Stimulated activated CD4-positive, alpha-beta T cell treated with anti-CD3 and anti-CD28 coated beads, Interleukin-1b, Interleukin-23, amount 100 ng/mL, for 24 hours (primary cell): Measurements from ENCODE around the gene FGF22.

Experiments
- DNase-seq, 4 experiments: peaks; one replicate each; pipeline ENCODE4 v3.0.0-alpha.2; 2020; ENCODE audit warnings: low read depth in 4 of 4, low spot score in 1 of 4

FGF22 gene

DNA sequence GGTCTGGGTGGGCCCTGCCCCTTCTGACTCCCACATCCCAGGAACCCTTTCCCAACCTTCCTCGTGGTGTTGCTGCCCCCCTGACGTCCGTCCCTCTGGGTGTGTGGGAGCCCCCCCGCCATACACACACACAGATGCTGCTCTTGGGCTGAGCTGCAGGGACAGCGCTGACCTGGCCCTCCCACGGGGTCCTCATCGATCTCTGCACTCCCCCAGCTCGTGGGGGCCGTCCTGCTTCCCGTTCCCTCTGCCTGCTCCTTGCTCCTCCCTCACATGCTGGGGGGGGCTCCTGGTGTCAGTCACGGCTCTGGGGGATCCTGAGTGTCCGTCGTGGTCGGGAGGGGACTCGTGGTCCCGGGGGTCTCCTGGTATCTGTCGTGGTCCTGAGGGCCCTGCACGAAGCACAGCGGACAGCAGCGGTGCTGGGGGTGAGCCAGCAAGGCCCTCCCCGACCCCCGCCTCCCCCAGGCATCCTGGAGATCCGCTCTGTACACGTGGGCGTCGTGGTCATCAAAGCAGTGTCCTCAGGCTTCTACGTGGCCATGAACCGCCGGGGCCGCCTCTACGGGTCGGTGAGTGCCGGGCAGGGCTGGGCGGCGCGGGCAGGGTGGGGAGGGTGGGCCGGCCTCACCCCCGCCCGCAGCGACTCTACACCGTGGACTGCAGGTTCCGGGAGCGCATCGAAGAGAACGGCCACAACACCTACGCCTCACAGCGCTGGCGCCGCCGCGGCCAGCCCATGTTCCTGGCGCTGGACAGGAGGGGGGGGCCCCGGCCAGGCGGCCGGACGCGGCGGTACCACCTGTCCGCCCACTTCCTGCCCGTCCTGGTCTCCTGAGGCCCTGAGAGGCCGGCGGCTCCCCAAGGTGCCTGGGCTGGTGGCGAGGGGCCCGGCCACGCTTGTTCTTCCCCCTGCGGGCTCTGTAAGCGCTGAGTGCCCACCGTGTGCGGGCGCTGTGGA lies 3.4 kb downstream of the FGF22 start:
- DNase-seq: no peak

DNA sequence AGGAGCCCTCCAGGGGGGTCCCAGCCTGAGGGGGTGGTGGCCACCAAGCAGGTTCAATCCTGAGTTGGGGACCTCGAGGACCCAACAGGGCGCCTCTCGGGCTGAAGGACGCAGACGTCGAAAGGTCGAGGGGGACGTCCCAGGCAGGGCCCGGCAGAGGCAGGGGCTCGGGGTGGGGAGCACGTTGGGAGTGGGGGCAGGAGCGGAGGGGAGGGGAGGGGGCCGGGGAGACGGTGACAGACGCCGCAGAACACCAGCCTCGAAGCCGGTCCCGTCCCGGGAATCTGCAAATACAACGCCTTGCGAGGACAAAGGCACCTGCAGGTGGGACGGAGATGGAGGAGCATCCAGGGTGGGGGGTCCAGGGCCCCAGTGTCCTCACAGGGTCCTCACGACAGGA lies 4.1 kb downstream of the FGF22 start:
- DNase-seq: no peak

DNA sequence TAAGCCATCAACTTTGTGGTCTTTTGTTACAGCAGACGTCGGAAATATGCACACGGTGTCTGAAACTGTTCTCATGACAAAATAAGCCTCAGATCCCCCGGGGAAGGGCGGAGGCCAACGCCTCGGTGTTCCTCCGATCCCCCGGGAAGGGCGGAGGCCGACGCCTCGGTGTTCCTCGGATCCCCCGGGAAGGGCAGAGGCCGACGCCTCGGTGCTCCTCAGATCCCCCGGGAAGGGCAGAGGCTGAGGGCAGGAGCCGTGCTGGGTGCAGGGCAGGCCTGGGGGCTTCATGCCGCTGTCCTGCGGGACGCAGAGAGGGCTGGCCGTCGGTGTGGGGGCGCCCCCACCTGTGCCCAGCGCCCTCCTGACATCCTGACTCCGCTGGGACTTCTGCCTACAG lies 4.7 kb downstream of the FGF22 start:
- no peak for DNase-seq

DNA sequence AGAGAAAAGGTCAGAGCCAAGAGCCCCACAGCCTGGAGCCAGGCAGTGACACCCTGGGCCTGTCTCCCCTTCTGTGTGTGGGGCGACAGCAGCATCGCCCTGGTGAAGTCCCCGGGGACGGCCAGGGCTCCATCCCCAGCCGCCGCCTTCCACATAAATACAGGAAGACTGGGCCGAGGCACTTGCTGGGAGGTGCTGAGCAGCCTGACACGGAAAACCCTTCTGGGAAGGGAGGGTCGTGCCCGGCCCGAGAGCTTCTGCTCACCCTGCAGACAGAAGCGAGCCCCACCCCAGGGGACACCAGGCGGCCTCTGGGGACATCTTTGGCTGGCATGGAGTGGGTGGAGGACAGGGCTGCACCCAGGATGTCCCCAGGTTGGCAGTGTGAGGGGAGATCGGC lies 5.1 kb downstream of the FGF22 start:
- no peak for DNase-seq

DNA sequence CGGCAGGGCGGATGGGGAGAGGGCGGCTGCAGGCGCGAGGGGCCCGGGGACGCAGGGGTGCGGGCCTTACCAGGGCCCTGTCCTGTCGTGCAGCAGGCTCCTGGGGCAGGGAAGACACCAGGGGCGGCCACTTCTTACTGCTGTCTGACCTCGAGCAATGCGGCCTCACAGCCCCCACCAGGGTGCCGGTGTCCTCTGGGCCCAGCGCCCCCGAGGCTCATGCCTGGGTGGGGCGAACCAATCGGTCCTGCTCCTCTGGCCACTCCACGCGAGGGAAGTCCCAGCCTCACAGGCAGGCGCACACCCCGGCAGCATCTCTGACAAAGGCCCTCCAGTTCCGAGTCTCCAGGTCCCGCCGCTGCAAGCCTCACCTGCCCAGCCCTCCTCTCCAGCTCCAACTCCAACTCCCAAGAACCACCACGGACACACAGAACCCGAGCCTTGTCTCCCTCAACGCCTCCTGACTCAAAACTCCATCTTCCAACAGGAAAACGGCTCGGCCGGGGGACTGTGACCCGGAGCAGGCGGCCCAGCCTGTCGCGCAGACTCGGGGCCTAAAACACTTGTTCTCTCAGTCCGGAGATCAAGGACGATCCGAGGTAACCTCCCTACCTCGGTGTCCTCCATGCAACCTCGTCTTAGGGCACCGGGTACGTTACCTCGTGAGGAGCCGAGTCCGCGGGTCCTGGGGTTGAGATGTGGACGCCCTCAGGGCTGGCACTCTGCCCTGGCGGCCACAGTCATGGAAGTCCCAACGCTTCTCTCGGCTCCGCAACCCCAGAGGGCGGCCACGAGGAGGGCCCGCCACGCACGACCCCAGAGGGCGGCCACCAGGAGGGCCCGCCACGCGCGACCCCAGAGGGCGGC lies 6.5 kb downstream of the FGF22 start:
- no peak for DNase-seq

DNA sequence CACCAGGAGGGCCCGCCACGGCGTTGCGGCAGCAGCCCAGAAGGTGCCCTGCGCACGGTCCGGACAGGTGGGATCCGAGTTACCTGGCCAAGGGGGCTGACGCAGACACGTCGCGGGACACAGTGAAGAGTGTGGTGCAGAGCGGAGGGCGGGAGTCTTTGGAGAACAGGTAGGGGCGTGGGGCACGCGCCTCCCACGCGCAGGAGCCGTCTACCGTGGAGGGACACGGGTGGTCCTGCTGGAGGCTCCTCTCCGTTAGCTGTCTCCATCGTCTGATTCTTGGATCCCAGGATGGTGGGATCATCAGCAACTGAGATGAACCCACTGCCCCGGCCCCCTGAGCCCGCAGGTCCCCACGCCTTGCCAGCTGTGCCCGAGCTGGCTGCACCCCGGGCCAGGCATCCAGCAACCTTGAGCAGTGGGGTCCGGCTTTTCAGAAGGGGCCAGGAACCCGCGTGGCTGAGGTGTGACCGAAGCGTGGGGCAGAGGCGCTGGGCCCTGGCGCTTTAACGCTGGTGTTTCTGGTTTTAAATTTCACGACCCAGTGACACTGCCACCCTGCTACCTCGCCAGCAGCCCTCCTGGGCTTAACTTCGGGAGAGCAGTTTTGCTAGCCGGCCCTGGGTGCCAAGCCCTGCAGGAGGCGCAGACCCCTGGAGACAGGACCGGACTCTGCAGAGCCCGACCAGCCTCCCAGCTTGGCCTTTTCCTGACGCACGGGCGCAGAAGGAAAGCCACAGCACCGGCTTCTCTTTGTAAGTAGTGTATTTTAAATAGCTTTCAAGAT lies 7.3 kb downstream of the FGF22 start:
- no peak for DNase-seq

DNA sequence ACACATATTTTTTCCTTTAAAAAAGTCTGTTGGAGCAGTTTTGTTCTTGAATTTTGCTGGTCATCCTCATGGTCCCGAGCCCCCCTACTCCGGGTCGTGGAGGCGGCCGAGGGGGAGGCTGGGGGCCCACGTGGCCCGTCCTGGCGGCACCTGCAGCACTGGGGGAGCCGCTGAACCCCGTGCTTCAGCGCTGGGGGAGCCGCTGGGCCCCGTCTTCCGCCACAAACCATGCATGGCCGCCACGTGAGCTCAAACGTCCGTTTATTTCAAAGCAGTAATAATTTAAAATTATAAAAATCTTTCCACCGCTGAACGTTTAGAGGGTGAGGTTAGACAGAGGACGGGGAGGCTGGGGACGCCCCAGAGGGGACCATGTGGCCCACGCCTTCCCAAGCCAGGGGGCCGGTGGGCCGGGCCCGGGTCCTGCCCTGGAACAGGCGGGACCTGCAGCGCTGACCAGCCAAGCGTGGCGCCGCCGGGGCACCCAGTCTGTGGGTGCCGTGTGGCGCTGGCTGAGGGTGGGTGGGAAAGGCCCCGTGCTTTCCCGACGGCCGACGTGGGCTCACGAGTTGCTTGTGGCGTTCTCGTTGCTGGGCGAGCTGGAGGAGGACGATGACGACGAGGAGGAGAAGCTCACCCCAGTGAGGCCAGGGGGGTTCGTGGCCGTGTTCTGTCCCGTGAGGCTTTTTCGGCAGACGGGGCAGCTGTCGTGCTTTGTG lies 8.0 kb downstream of the FGF22 start:
- DNase-seq: no peak

DNA sequence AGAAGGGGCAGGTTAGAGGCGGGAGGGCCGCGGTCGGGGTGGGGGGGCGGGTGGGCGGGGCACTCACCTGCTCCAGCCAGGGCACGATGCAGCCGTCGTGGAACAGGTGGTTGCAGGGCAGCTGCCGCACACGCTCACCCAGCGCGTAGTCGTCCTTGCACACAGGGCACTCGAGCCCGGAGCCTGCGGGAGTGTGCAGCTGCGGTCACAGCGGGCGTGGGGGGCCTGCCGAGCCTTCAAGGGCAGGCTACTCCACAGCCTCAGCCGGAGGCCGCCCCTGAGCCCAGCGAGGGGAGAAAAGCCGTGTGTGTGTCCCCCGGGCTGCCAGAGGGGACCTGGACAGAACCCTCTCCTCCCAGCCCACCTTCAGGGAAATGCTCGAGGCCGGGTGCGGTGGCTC lies 8.6 kb downstream of the FGF22 start:
- no peak for DNase-seq

DNA sequence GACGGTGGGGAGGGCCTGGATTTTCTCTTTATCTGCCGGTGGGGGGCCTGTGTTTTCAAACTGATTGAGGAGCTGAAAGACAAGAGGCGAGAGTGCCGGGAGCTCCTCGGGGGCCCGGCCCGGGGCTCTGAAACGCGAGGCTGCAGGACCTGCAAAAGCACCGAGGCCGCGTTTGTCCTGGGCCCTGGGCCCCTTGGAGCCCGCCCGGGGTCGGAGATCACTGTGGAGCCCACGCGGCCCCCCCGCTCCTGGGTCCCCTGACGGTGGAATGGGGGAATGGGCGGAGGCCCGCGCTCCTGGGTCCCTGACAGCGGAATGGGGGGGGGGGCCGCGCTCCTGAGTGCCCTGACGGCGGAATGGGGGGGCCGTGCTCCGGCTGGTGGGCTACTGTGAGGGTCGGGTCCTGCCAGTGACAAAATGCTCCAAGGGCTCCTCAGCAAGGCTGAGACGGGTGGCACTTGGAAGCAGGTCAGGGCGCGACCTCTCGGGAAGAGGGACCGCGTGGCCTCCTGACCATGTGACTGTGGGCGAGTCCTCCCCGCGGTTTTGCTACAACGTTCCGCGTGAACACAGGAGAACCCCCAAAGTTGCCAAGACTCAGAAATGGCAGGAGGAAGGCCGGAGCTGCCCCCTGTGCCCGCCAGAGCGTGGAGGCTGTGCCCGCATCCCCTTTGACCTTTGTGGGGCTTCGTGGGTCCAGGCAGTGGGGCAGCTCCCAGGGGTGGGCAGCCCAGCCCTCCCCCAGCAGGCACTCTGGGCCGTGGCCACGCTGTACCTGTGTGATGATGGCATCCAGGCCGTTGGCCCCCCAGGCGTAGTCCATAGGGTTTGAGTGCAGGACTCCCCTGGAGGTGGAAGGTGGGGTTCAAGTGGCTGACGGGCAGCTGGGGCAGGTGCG lies 9.5 kb downstream of the FGF22 start:
- no peak for DNase-seq

DNA sequence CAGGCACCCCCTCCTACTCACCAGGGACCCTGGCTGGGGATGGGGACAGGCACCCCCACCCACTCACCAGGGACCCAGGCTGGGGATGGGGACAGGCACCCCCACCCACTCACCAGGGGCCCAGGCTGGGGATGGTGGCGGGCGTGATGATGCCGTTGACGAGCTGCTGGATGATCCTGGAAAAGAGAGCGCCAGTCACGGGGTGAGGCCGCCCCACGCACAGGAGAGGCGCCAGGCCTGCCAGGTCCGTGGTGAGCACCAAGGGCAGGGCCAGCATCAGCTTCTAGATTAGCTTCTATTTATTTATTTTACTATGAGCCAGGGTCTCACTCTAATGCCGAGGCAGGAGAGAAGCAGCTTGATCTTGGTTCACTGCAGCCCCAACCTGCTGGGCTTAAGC lies 10.4 kb downstream of the FGF22 start:
- DNase-seq: no peak

DNA sequence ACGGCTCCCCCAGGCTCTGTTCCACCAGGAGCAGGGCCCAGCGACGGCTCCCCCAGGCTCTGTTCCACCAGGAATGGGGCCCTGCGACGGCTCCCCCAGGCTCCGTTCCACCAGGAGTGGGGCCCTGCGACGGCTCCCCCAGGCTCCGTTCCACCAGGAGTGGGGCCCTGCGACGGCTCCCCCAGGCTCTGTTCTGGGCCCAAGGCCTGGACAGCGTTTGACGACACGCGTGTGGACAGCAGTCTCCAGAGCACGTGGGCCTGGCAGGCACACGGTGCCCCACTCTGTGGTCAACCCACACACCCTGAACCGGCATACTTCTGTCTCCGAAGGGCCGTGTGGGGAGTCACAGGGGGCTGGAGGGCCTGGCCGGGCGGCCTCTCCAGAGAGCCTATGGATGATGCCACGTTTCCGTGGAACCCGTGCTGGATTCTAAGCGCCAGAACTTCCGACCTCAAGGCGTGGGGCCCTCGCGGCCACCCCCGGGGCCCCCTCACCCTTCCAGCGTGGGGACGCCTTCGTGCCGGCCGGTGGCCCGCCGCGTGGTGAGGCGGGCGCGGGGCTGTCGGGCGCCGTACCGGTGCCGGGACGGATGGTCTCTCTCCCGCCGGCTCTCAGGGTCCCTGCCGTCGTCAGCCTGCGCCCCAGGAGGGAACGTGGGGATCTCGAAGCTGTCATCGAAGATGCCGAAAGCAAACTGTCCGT lies 11.6 kb downstream of the FGF22 start:
- no peak for DNase-seq

DNA sequence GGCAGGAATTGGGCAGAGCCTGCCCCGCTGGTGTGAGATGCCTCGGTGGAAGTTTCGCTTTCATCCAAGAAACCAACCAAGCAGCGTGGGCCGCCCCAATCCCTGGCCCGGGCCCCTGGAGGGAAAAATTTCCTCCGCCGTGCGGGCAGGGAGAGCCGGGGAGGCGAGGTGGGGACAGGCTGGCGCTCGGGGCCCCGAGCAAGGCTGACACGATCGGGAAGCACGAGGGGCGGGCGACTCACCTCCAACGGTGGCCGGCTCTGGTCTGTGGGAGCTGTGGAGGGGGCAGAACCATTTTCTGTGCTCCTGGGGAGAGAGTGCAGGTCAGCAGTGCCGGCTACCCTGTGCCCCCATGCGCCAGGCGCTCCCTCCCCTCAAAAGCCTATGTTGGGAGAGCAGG lies 12.3 kb downstream of the FGF22 start:
- no peak for DNase-seq

DNA sequence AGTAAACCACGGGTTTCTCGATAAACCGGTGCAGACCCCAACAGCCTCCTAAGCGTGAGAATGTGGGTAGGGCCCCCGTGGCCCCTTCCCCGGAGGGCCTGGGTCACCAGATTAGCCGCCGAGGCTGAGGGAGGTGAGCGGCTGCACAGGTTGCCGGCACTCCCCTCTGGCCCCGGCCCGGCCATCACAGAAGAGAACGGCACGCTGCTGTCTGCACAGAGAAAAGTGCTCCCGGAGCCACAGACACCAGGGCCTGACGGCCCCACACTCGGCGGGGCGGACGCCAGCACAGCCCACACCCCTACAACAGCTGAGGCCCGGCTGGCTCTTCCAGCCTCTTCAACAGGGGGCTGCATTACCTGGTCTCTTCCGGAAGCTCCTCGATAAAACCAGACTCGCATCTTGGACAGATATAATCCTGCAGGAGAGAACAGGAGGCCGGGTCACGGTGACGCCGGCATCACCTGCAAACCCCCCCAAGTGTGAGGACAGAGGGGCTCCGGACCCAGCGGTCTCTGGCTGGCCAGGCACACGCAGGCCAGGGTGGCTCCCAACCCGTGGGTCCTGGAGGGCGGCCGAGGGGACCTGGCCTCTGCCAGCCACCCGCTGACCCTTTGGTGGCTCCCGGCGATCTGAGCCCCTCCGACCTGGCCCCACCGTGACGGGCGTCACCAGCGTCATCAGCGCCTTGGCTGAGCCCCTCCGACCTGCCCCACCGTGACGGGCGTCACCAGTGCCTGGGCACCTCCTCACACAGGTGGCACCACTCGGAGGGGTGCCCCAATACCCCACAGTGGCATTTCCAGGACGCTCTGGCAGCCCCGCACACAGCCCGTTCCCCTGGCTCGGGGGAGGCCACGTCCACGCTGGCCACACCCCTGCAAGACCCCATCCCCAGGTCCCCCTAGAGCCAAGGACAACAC lies 13.0 kb downstream of the FGF22 start:
- no peak for DNase-seq

DNA sequence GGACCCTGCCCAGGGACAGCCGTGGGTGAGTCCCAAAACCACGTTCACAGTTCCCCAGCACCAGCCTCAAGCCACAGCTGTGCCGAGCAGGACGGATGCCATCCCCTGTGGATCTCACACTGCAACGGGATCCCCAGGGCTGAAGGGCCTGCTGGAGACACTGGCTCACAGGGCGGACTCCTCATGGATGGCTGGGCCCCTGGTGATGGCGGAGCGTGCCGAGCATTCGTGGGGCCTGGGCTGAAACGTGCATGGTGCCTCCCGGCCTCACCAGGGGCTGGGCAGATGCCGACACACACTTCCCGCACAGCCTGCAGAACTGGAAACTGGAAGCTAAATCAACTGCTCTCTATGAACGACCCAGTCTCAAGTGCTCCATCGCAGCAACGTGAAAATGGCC lies 13.7 kb downstream of the FGF22 start:
- DNase-seq: no peak

DNA sequence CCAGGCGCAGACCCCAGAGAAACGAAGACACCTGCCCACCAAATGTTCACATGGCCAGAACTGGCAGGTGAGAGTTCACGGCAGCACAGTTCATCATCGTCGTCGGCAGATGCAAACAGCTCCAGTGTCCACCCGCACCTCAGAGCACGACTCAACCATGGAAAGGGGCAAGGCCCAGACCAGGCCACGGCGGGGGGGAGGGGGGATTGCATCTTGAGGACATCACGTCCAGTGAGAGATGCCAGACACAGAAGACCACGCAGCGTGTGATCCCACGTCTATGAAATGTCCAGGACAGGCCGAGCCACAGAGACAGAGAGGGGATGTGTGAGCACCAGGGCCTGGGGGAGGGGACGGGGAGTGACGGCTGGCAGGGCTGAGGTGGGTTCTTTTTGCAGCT lies 16.0 kb downstream of the FGF22 start:
- no peak for DNase-seq

DNA sequence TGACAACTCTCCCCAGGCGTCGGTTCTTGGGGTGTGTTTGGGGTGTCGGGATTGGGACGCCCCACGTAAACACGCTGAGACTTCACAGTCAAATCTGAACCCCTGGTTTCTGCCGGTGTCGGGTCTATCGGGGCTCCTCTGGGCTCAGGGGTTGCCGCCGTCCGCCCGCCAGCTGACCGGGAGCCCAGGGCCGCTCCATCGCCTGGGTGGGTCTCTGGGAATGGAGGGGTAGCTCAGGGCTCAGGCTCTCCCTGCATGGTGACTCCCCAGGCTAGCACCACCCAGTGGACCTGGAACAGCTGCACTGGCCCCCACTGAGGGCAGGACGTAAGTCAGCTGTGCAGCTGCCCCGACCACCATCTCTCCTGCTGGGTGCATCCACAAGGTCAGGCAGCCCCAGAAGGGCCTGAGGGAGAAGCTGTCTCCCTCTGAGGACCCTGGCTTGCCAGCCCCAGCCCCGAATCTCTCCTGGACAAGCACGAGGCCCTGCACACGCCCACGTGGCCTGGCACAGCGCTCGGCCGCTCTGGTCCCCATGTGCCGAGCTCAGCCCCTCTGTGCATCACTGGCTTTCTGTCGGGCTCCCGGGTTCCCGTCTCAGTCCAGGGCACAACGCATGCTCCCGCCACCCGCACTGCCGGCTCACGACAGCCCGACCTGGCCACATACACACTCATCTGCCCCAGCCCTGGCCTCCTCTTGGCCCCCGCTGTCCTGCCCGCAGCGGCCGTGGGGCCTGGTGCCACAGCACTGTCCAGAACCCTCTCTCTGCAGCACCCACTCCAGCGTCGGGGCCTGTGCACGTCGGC lies 17.3 kb downstream of the FGF22 start:
- no peak for DNase-seq

DNA sequence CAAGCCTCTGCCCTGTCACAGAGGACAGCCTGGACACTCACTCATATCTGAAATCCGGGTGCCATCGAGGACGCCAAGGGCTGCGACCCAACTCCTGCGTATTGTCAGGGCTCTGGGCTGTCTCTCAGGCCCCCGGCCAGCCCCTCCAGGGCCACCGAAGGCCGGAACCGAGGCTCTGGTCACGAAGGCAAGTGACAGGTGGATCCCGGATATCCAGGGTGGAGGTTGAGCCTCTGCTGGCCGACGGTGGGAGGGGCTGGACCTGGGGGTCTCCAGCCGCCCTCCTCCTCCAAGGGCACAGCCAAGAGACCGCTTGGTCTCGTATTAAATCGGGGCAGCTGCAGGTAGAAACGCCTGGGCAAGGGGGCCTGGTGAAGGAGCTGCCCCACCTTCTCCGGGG lies 17.9 kb downstream of the FGF22 start:
- DNase-seq: no peak
